Activated CD8-positive, alpha-beta memory T cell treated with anti-CD3 and anti-CD28 coated beads, Interleukin-2, amount 50 U/mL, for 1 hour (primary cell): ENCODE measurements around the gene MLLT10.

ENCODE experiments used
- DNase-seq: peaks from one replicate; pipeline ENCODE4 v3.0.0-alpha.2; 2020; ENCODE audit errors: extremely low read depth

Gene MLLT10

GRCh38 chr10:21517134-21518031, 16.6 kb upstream of the MLLT10 start:
- no peak for DNase-seq

DNA sequence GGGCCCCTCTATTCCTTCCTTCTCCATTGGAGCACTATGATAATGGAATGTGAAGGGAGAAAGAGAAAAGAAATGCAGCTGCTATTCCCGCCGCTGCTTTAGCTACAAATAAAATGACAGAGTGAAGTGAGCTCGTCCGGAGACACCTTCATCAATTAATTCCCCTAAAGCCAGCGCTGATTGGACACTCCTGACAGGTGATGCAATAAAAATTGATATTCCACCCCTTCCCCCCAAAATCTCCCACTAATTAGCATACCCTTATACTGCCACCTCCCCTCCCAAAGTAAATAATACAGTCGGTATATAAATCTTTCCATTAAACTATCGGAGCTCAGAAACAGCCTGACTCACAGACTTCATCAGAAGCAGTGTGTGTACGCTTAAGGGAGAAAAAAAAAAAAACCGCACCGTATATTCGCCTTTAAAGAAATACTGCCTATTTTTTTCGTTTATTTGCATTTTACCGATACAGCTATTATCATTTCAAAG, 15.8 kb upstream of the MLLT10 start:
- DNase-seq = no peak

GRCh38 chr10:21518641-21519396, 15.2 kb upstream of the MLLT10 start:
- no peak for DNase-seq

GRCh38 chr10:21519397-21519933, 14.6 kb upstream of the MLLT10 start:
- no peak for DNase-seq

GRCh38 chr10:21519941-21520436, 14.0 kb upstream of the MLLT10 start:
- no peak for DNase-seq

- no peak for DNase-seq
These were observed 13.5 kb upstream of the MLLT10 start for GRCh38 chr10:21520509-21520908.

DNA sequence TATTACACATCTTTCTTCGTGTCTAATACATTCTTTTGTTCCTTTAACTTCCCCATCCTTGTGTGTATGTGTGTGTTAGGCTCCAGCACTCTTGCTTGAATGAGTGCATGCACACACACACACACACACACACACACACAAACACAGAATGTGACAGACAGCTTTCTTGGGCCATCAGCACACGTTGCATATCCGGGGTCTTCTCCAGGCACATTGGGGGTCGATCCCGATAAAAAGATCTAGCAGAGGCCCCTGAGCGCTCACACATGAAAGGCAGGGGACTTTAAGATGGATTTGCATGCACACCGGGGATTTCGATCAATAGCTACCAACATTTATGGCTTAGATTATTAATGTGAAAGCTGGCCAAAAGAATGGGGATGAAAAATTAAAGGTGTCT, 13.1 kb upstream of the MLLT10 start:
- no peak for DNase-seq

- no peak for DNase-seq
These were observed 12.1 kb upstream of the MLLT10 start for GRCh38 chr10:21521751-21522533.

DNA sequence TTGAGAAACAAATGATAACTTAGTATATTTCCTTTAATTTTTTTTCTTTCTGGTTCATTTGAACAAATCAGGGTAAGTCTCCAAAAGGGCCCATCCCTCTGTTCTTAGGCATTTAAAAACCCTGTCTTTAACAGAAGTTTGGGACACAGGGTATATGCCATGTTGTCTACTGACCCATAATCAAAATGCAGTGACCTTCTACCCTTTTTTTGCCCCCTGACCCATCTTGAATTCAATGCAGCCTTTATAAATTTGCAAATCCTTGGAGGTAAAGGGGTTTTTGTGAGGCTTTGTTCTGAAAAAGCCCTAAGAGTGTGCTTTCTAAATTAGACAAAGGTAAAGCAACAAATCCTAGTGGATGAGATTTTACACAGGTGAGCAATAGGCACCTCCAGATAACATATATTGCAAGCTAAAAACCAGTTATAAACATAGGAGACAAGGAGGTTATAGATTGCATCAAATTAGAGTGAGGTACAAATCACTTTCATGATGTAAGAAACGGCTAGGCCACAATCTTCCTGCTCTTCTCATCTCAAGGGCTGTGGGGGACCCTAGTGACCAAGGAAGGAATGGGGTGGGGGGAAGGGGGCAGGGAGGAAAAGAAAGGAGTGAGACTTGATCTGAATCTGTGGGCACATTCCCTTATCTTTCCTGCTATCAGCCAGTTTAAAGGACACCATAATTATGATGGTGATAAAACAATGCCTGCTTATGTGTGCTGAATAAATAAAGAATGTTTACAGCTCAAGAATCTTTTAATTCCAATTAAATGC, 11.2 kb upstream of the MLLT10 start:
- DNase-seq = no peak

GRCh38 chr10:21523557-21524008, 10.4 kb upstream of the MLLT10 start:
- DNase-seq = no peak

DNA sequence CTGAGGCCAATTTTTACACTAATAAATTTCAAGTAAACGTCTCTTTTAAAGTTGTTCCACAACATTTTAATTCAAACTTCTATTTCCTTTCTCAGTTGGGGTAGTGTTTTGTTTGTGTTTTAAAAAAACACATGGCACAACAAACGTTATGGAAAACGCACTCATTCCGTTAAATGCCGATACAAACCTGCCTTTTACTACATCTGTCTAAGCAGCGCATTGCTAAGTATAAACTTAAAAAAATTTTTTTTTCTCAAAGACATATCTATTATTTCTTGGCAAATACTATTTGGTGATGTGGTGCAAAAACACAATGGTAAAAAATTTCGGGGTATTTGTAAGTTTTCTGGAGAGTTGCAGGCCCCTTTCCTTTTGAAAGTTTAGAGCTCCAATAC, 9.9 kb upstream of the MLLT10 start:
- DNase-seq = no peak

DNA sequence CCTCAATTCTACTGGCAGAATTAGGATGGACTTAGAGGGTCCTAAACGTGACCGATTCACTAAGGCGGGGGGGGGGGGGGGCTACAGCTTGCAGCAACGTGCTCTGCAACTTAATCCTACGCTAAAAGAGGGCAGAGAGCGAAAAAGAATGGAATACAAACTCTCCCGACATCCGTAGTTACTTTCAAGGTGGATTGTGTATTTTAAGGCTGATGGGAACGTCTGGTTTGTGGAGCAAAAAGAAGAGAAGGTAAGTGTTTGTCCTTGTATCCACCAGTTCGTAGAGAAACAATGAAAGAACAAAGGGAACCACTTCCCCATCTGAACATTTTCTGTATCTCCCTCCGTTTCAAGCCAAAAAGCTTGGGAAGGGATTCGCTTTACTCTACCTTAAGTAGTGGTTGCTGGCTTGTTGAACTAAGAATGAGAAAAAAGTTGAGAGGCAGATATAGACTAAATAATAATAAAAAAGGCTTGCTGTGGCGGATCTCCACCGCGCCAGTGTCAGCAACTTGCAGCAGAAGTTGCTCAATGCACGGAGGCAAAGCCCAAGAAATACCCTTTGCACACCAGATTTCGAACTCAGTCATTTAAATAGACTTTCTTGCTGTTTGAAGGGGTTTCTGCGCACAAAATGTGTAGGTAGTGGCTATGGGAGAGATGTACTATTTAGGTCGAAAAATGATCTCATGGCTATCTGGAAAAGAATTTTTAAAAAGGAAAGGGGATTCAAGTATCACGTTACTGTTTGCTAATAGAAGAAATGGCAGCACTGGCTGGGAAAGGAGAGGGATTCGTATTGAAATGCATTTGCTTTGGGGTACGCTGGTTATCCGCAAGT, 9.3 kb upstream of the MLLT10 start:
- DNase-seq = no peak

GRCh38 chr10:21525367-21526187, 8.5 kb upstream of the MLLT10 start, which contains the start of gene SKIDA1:
Gene SKIDA1, minus strand, starts transcription at chr10:21525682. Its CDS starts 7,860 bp downstream, at chr10:21517822.
- no peak for DNase-seq

GRCh38 chr10:21526188-21526859, 7.7 kb upstream of the MLLT10 start:
- no peak for DNase-seq

GRCh38 chr10:21526860-21527597, 7.0 kb upstream of the MLLT10 start:
- DNase-seq = no peak

DNA sequence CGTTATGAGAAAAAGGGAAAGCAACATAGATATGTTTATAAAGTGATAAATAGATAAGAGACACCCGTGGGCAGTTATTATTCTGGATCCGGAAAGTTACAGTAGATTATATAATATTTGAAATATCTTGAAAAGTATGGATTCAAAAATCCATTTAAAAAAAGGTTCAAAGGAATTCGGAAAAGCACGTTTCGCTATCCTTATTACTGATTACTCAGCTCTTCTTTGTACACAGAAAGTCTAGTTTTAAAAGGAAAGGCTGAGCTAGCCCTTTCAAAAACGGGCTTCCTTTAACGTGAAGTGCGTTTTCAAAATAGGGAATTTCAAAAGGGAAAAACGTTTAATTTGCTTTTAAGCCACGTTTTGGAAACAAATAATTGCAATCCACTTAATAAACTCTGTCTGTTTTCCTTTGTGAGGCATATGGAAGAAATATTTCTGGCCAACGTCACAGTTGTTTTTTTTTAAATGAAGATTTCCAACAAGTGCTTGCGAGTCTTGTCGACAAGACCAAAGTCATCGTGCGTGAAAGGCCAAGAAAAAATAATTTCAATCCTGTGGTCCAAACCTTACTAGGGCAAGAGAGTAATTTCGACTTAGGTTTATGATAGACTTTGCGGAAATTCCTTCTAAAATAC, 6.3 kb upstream of the MLLT10 start:
- no peak for DNase-seq
